Left lobe of liver (tissue), 2 donors: Measurements from ENCODE around the gene ARHGAP29. TPM values are rescaled to one million over a fixed set of nuclear protein-coding genes. Genes with fewer than 3 reads are reported as not detected.
A peak's percentile ranks its signal among the peaks of the same experiment; 100 is the strongest.

Experiments
- ATAC-seq: fragments of 200-7000 bp; cut with Tn5 transposase; one replicate; pipeline ENCODE4 v1.9.1; 2020; ENCODE audit warnings: mild to moderate bottlenecking, moderate library complexity
- DNase-seq: peaks from one replicate; pipeline ENCODE4 v3.0.0-alpha.2; 2020; ENCODE audit warnings: low spot score
- total RNA-seq: library from RNA; stranded (reverse); gene quantifications from one replicate; pipeline ENCODE4 v1.2.1, GENCODE V29; 2021
- donor health status: DM: no; HTN: no; CAD: no; lungs with moderate emphysema.
- donor health status: DM: no; HTN: yes; CAD: no.

Gene ARHGAP29
- total RNA-seq, 1 donor from 2014 or later = 20.3 TPM

- ATAC-seq (peak; percentile 8), DNase-seq (no peak)
These were observed 1.3 kb downstream of the ARHGAP29 start for GRCh38 chr1:94236013-94236491.

- DNase-seq = no peak
These were observed 2.0 kb downstream of the ARHGAP29 start for GRCh38 chr1:94235189-94236012.

GRCh38 chr1:94234615-94235014, 2.8 kb downstream of the ARHGAP29 start:
- ATAC-seq = no peak

More at GRCh38 chr1:94235189-94236012, 2.0 kb downstream of the ARHGAP29 start:
- peak; percentile 12 for ATAC-seq

GRCh38 chr1:94231746-94232145, 5.6 kb downstream of the ARHGAP29 start:
- ATAC-seq (no peak), DNase-seq (no peak)

More at GRCh38 chr1:94234615-94235014, 2.8 kb downstream of the ARHGAP29 start:
- DNase-seq = no peak

- DNase-seq = no peak
- no peak for ATAC-seq
These were observed 6.5 kb downstream of the ARHGAP29 start for GRCh38 chr1:94230920-94231319.

- DNase-seq (no peak), ATAC-seq (peak; percentile 30)
These were observed 8.6 kb downstream of the ARHGAP29 start for GRCh38 chr1:94228640-94229375.

GRCh38 chr1:94227624-94228023, 9.8 kb downstream of the ARHGAP29 start:
- DNase-seq = no peak

GRCh38 chr1:94225845-94226244, 11.5 kb downstream of the ARHGAP29 start:
- DNase-seq (no peak), ATAC-seq (no peak)

More at GRCh38 chr1:94227624-94228023, 9.8 kb downstream of the ARHGAP29 start:
- ATAC-seq = no peak

GRCh38 chr1:94218332-94218731, 19.1 kb downstream of the ARHGAP29 start:
- peak; percentile 49 for ATAC-seq
- no peak for DNase-seq

- no peak for DNase-seq
- no peak for ATAC-seq
These were observed 21.4 kb downstream of the ARHGAP29 start for GRCh38 chr1:94215955-94216354.

- ATAC-seq = no peak
- no peak for DNase-seq
These were observed 27.4 kb downstream of the ARHGAP29 start for GRCh38 chr1:94209982-94210381.

- DNase-seq (no peak), ATAC-seq (peak; percentile 89)
These were observed 28.0 kb downstream of the ARHGAP29 start for GRCh38 chr1:94209425-94209824.

GRCh38 chr1:94207695-94208094, 29.7 kb downstream of the ARHGAP29 start:
- ATAC-seq = no peak
- no peak for DNase-seq

GRCh38 chr1:94205639-94206038, 31.7 kb downstream of the ARHGAP29 start:
- DNase-seq (no peak), ATAC-seq (no peak)

- ATAC-seq (peak; percentile 47), DNase-seq (no peak)
These were observed 35.1 kb downstream of the ARHGAP29 start for GRCh38 chr1:94202241-94202640.

- no peak for ATAC-seq
- DNase-seq = no peak
These were observed 38.0 kb downstream of the ARHGAP29 start for GRCh38 chr1:94199398-94199797.

GRCh38 chr1:94194079-94194865, 43.1 kb downstream of the ARHGAP29 start:
- no peak for ATAC-seq
- no peak for DNase-seq

GRCh38 chr1:94193128-94193527, 44.3 kb downstream of the ARHGAP29 start:
- DNase-seq = no peak
- no peak for ATAC-seq

- no peak for ATAC-seq
- no peak for DNase-seq
These were observed 46.2 kb downstream of the ARHGAP29 start for GRCh38 chr1:94191216-94191615.

- DNase-seq (no peak), ATAC-seq (no peak)
These were observed 50.4 kb downstream of the ARHGAP29 start for GRCh38 chr1:94186946-94187345.

GRCh38 chr1:94183197-94183815, 54.1 kb downstream of the ARHGAP29 start:
- no peak for ATAC-seq
- no peak for DNase-seq
